GM12874 (cell line): ENCODE measurements around the gene MRPL10.

Source experiments
- CTCF ChIP-seq: IDR thresholded peaks from 2 replicates; pipeline ENCODE4 v1.5.1; 2011; ENCODE audit warnings: low read depth, mild to moderate bottlenecking, control low read depth, low read length, moderate library complexity; ENCODE audit not compliant: insufficient read depth

MRPL10 gene

DNA sequence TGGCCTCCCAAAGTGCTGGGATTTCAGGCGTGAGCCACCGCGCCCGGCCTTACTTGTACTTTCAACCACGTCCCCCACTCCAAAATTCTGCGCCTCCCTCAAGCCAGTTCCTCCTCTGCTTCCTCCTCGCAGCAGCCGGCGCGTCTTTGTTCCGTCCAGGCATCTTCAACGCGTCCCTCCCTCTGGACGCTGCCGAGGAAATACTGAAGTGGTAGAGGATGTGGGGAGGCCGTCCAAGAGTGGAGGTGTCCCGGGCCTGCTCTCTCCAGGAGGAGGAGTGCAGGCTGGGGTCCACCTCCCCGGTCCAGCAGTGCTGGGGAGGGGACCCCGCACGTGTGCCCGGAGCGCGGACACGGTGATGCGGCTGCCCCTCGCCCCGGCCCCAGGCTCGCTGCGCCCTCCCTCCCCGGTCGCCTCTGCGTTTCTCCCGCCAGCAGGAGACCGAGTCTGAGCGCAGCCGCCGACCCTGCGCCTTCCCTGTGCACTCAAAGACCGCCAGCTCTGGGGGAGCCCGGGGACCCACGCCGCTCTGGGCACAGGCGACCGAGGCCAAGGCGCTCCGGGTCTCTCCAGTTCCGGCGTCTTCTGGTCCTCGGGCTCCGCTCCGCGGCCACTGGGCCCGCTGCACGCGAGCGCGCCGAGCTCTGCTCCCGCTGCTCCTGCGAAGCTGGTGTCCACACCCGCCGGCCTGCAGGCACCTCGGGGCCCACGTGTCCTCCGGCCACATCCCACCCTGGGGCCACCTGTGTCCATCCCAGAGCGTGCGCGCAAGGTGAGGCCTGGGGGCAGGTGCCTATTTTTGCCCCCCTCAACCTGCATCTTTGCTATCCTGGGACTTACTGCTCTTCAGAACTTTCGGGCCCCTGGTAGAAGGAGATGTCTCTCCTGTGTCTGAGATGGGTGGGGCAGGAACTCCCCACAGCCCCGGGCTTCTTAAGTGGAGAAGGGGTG, 41.5 kb downstream of the MRPL10 start:
- peak; percentile 75 for TF ChIP-seq CTCF

- no peak for TF ChIP-seq CTCF
Observed at GRCh38 chr17:47785538-47786123, 45.7 kb downstream of the MRPL10 start.

GRCh38 chr17:47781397-47781796, 49.9 kb downstream of the MRPL10 start:
- TF ChIP-seq CTCF = no peak

GRCh38 chr17:47778184-47778635, 53.1 kb downstream of the MRPL10 start:
- TF ChIP-seq CTCF = no peak

DNA sequence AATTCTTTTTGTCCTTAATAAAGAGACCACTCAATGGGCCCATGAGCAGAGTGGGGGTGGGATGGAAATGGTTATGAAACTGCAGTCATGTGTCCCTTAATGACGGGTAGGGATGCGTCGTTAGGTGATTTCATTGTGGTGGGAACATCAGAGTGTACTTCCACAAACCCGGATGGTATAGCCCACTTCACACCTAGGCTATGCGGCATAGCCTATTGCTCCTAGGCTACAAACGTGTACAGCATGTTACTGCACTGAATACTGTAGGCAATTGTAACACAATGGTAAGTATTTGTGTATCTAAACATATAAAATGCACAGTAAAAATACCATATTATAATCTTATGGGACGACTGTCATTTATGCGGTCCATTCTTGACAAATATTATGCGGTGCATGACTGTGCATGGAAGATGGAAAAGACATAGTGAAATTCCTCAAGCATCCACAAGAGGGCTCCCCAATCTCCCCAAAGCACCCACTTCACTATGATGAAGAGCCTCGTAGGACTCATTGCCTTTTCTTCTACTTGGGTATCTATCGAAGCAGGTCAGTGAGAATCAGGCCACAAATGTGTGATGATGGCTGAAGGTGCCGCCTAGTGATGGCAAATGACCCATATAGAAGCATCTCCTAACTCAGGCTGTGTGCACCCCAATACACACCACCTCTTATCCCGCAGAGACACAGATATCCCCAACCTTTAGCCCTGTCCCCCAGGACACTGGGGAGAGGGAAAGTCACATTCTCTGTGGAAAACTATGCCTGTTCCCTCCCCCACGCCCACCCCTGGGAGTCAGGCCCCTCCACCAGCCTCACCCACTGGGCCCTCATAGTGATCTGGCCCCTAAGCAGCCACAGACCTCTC, 54.8 kb downstream of the MRPL10 start:
- TF ChIP-seq CTCF = peak; percentile 76

GRCh38 chr17:47774987-47775580, 56.3 kb downstream of the MRPL10 start:
- no peak for TF ChIP-seq CTCF

GRCh38 chr17:47774331-47774730, 57.0 kb downstream of the MRPL10 start:
- TF ChIP-seq CTCF = no peak
